GM18868 (cell line): ENCODE data around the gene LRGUK.
"Not testable (repeated sequence)": the region's sequence is repeated elsewhere in the genome, so short reads cannot be mapped to it uniquely, and the experiment has no call there.

Experiments used
- ATAC-seq: cut with Tn5 transposase; IDR thresholded peaks from one replicate; pipeline ENCODE4 v1.9.1; 2021; ENCODE audit warnings: mild to moderate bottlenecking, moderate library complexity; ENCODE audit not compliant: unreplicated experiment

The LRGUK gene

GRCh38 chr7:134231296-134231695 is 104.2 kb downstream of the LRGUK start:
- not testable (repeated sequence) for ATAC-seq

GRCh38 chr7:134234216-134234615 is 107.1 kb downstream of the LRGUK start:
- ATAC-seq = no peak

- no peak for ATAC-seq
Measured at GRCh38 chr7:134245253-134245652, 118.1 kb downstream of the LRGUK start.

- ATAC-seq = no peak
Measured at GRCh38 chr7:134246347-134246746, 119.2 kb downstream of the LRGUK start.

- no peak for ATAC-seq
Measured at GRCh38 chr7:134246761-134247160, 119.6 kb downstream of the LRGUK start.

- ATAC-seq = no peak
Measured at GRCh38 chr7:134248196-134248595, 121.1 kb downstream of the LRGUK start.

- ATAC-seq = no peak
Measured at GRCh38 chr7:134254311-134254710, 127.2 kb downstream of the LRGUK start.

GRCh38 chr7:134255814-134256213 is 128.7 kb downstream of the LRGUK start:
- ATAC-seq = no peak

GRCh38 chr7:134262322-134262721 is 135.2 kb downstream of the LRGUK start:
- no peak for ATAC-seq

GRCh38 chr7:134276951-134277350 is 149.8 kb downstream of the LRGUK start:
- ATAC-seq = no peak

- no peak for ATAC-seq
Measured at GRCh38 chr7:134278502-134279153, 151.5 kb downstream of the LRGUK start.

- ATAC-seq = no peak
Measured at GRCh38 chr7:134279336-134279735, 152.2 kb downstream of the LRGUK start.

GRCh38 chr7:134279898-134280297 is 152.8 kb downstream of the LRGUK start:
- no peak for ATAC-seq

GRCh38 chr7:134280508-134280907 is 153.4 kb downstream of the LRGUK start:
- ATAC-seq = no peak

GRCh38 chr7:134284011-134284410 is 156.9 kb downstream of the LRGUK start:
- no peak for ATAC-seq

GRCh38 chr7:134284952-134285351 is 157.8 kb downstream of the LRGUK start:
- ATAC-seq = no peak

- no peak for ATAC-seq
Measured at GRCh38 chr7:134287916-134288659, 160.9 kb downstream of the LRGUK start.

- no peak for ATAC-seq
Measured at GRCh38 chr7:134289423-134289822, 162.3 kb downstream of the LRGUK start.

- ATAC-seq = no peak
Measured at GRCh38 chr7:134289841-134290240, 162.7 kb downstream of the LRGUK start.

- ATAC-seq = no peak
Measured at GRCh38 chr7:134290286-134290685, 163.1 kb downstream of the LRGUK start.

- peak; percentile 100 for ATAC-seq
Measured at GRCh38 chr7:134293002-134293740, 166.0 kb downstream of the LRGUK start.

- ATAC-seq = not testable (repeated sequence)
Measured at GRCh38 chr7:134295982-134296381, 168.8 kb downstream of the LRGUK start.
